Lower lobe of right lung (tissue), 2 donors: Measurements from ENCODE around the gene SHC1. TPM values are rescaled to one million over a fixed set of nuclear protein-coding genes. Genes with fewer than 3 reads are reported as not detected.

Experiments used
- ATAC-seq, 2 donors: fragments of 200-7000 bp; cut with Tn5 transposase; one replicate each; pipeline ENCODE4 v1.9.1; 2020 to 2022; ENCODE audit warnings: mild to moderate bottlenecking in 2 of 2, moderate library complexity in 2 of 2
- DNase-seq: peaks from one replicate; pipeline ENCODE4 v3.0.0-alpha.2; 2020
- H3K27ac ChIP-seq: fragments of 200-600 bp; one replicate; pipeline ENCODE4 v1.8.0; 2022
- H3K27me3 ChIP-seq: fragments of 200-600 bp; one replicate; pipeline ENCODE4 v1.8.0; 2022; ENCODE audit warnings: low read depth
- H3K36me3 ChIP-seq: fragments of 200-600 bp; one replicate; pipeline ENCODE4 v1.8.0; 2022; ENCODE audit warnings: mild to moderate bottlenecking
- H3K4me1 ChIP-seq: fragments of 200-600 bp; one replicate; pipeline ENCODE4 v1.8.0; 2022
- H3K4me3 ChIP-seq: fragments of 200-600 bp; one replicate; pipeline ENCODE4 v1.8.0; 2022; ENCODE audit warnings: mild to moderate bottlenecking
- H3K9me3 ChIP-seq: fragments of 200-600 bp; one replicate; pipeline ENCODE4 v1.8.0; 2022
- CTCF ChIP-seq: fragments of 200-600 bp; IDR thresholded peaks from one replicate; pipeline ENCODE4 v1.8.0; 2022; ENCODE audit warnings: antibody characterized with exemption, mild to moderate bottlenecking
- intact Hi-C: fragments of 100-400 bp; cut with DNase I; formaldehyde crosslinking; loops from one replicate; pipeline ENCODE4 v1.11.0; 2022
- total RNA-seq: library from RNA; stranded (reverse); fragmentation: NEBNext Ultra II Directional; extraction: Animal tissue kit (Norgen Biotek cat#: 25700); gene quantifications from one replicate; pipeline ENCODE4 v1.2.1, GENCODE V29; 2021
- donor health status: DM: no; HTN: yes; CAD: no; lungs with severe emphysema.

Gene SHC1
- total RNA-seq, 1 donor from 2014 or later, result 94.8 TPM

GRCh38 chr1:154951901-154952657 is 18.5 kb downstream of the SHC1 start:
- H3K4me1 ChIP-seq, result peaks cover 39% of the 10 kb centered on the region
- H3K36me3 ChIP-seq, result peaks cover 37% of the 10 kb centered on the region
- H3K27me3 ChIP-seq, result no peaks in the 10 kb centered on the region
- intact Hi-C loops, result no loop called here
- H3K27ac ChIP-seq, result no peak overlapping the region
- H3K4me3 ChIP-seq, result no peak overlapping the region
- no peaks in the 10 kb centered on the region for H3K9me3 ChIP-seq
- no peak for TF ChIP-seq CTCF
- no peak for ATAC-seq
- DNase-seq, result no peak

- H3K27me3 ChIP-seq, result no peaks in the 10 kb centered on the region
- H3K4me3 ChIP-seq, result no peak overlapping the region
- no peak for DNase-seq
- intact Hi-C loops, result no loop called here
- ATAC-seq, result no peak
- no peak for TF ChIP-seq CTCF
- H3K27ac ChIP-seq, result no peak overlapping the region
- peaks cover 59% of the 10 kb centered on the region for H3K36me3 ChIP-seq
- peaks cover 22% of the 10 kb centered on the region for H3K4me1 ChIP-seq
- H3K9me3 ChIP-seq, result no peaks in the 10 kb centered on the region
Observed at GRCh38 chr1:154948079-154948478, 22.5 kb downstream of the SHC1 start.

GRCh38 chr1:154945962-154946850 is 24.3 kb downstream of the SHC1 start:
- Histone ChIP-seq H3K4me1 (peaks cover 31% of the 10 kb centered on the region), H3K9me3 (no peaks in the 10 kb centered on the region), H3K27ac (no peak overlapping the region), H3K27me3 (no peaks in the 10 kb centered on the region), H3K4me3 (no peak overlapping the region), H3K36me3 (peaks cover 54% of the 10 kb centered on the region)
- no peak for TF ChIP-seq CTCF
- no peak for ATAC-seq
- intact Hi-C loops, result no loop called here
- no peak for DNase-seq

GRCh38 chr1:154945160-154945961 is 25.2 kb downstream of the SHC1 start:
- ATAC-seq (no peak), DNase-seq (no peak)
- intact Hi-C loops, result no loop called here
- H3K4me3 ChIP-seq, result no peak overlapping the region
- H3K4me1 ChIP-seq, result peaks cover 31% of the 10 kb centered on the region
- no peak overlapping the region for H3K27ac ChIP-seq
- no peaks in the 10 kb centered on the region for H3K9me3 ChIP-seq
- TF ChIP-seq CTCF, result no peak
- H3K27me3 ChIP-seq, result no peaks in the 10 kb centered on the region
- H3K36me3 ChIP-seq, result peaks cover 46% of the 10 kb centered on the region
